ENCODE data around the gene SPOP. TPM values are rescaled to one million over a fixed set of nuclear protein-coding genes. Genes with fewer than 3 reads are reported as not detected.

The SPOP gene
- total RNA-seq, 2 donors from 2014 or later, result 60.5 to 69.5 TPM

DNA sequence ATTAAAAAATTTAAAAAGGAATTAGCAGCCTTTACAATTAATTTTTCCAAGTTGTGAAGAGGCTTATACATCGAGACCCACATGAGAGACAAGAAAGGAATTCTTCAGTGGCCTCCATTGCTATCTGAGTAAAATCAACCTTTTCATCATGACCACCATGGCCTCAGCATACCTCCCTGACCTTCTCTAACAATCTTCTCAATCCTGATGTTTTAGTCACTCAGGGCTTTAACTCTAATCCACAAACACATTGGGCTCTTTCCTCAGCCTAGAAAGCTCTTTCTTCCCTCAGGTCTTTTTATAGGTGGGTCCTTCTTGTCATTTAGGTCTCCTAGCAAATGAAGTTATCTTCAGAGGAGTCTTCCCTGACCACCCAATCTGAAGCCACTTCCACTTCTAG, 46.4 kb downstream of the SPOP start:
- intact Hi-C loops (cut with DNase I), result no loop called here
- DNase-seq, result no peak
- ATAC-seq, result no peak

- DNase-seq (no peak), ATAC-seq (no peak)
- intact Hi-C loops (cut with DNase I), result no loop called here
Measured at GRCh38 chr17:49630113-49630900, 47.6 kb downstream of the SPOP start.

DNA sequence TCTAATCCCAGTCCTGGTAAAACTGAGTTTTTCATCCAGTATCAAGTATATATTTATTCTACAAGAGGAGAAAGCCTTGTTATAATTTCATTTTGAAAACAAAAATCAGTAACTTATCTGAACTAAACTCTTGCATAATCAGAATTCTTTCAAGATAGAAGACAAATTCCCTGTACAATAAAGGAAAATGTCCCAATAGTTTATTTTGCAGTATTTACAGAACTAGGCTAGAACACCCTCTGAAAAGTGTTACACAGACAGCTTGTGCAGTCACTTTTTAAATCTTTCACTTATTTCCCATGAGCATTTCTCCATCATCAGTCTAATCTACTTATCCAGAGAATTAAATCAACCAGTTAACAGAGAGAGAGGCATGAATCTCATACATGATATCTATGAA, 48.5 kb downstream of the SPOP start:
- intact Hi-C loops (cut with DNase I), result no loop called here
- DNase-seq, result no peak
- no peak for ATAC-seq

- intact Hi-C loops (cut with DNase I), result no loop called here
- peak in 1 of 2 donors; percentile 60 for ATAC-seq
Measured at GRCh38 chr17:49624896-49625295, 53.0 kb downstream of the SPOP start.

GRCh38 chr17:49621946-49622529, 55.9 kb downstream of the SPOP start:
- no peak for ATAC-seq
- intact Hi-C loops (cut with DNase I), result no loop called here

More at GRCh38 chr17:49624896-49625295, 53.0 kb downstream of the SPOP start:
- no peak for DNase-seq

DNA sequence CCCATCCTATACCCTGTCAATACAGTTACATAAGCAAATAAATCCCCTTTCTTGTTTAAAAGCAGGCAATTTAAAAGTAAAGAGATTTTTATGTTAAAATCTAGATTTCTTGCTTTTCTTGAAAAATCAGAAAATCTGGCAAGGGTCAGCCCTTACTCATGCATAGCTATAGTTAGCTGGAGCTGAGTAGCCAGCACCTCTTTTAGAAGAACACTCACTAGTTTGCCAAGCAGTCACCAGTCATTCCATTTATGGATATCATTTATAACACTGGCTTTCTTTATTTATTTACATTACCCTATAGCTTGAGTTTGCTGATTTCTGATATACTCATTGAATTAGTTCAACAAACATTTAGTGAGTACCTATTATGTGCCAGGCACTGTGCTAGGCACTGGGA, 56.5 kb downstream of the SPOP start:
- no peak for ATAC-seq
- intact Hi-C loops (cut with DNase I), result no loop called here
- no peak for DNase-seq

More at GRCh38 chr17:49621946-49622529, 55.9 kb downstream of the SPOP start:
- no peak for DNase-seq

DNA sequence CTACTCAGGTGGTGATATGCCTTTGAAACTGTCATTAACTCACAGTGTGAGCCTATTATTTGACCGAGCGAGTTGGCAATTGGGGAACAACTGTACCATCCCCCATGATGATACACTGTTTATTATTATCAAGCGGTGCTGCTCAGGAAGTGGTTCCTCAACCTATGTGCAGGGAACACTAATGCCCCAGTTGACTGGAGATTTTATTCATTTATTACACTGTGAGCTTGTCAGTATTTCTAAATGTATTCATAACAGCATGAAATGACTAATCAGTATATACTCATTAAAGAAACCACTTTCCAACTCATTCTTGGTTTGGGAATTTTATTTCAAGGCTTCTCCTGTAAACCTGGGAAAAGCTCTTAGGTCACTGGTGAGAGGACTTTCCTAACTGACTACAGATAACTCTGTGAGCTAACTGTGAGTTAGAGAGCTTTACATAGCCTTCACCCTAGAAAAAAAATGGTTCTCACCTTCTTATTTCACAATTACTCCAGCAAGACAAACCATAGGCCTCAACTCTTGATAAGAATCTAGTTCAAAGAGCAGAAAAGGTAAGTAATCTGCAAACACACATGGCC, 59.8 kb downstream of the SPOP start:
- intact Hi-C loops (cut with DNase I), result loop anchor here (5.0 to 10.0 kb wide), 2 partner anchors 41 to 47 kb away; partner anchors contain the start of gene NXPH3 (in 1 of the 2)
- ATAC-seq (peak in 1 of 2 donors; percentile 4), DNase-seq (no peak)

- intact Hi-C loops (cut with DNase I), result loop anchor here (5.0 to 10.0 kb wide), 2 partner anchors 39 to 48 kb away; partner anchors contain the start of gene NXPH3 (in 1 of the 2)
- DNase-seq (peak; percentile 78), ATAC-seq (peak; percentile 90 to 94)
Measured at GRCh38 chr17:49616601-49617131, 61.2 kb downstream of the SPOP start.

DNA sequence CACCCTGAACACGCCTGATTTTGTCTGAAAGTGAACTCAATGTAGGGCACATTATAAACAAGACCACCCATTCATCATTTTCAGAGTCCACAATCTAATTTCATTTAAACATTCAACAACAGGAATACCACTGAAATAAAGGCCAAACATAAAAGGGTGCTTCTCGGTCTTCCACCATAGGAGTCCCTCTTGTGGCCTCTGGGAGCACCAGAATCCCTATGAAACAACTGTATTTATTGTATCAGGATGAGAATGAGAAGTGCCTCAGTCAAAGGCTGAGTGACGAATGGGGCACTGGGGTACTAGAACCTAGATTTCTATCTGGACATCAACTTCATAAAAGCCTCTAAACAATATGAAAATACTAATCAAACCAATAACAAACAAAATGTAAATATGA, 61.8 kb downstream of the SPOP start:
- ATAC-seq, result peak in 1 of 2 donors; percentile 12
- intact Hi-C loops (cut with DNase I), result loop anchor here (5.0 to 10.0 kb wide), 2 partner anchors 39 to 49 kb away; partner anchors contain the start of gene NXPH3 (in 1 of the 2)
- DNase-seq, result no peak

DNA sequence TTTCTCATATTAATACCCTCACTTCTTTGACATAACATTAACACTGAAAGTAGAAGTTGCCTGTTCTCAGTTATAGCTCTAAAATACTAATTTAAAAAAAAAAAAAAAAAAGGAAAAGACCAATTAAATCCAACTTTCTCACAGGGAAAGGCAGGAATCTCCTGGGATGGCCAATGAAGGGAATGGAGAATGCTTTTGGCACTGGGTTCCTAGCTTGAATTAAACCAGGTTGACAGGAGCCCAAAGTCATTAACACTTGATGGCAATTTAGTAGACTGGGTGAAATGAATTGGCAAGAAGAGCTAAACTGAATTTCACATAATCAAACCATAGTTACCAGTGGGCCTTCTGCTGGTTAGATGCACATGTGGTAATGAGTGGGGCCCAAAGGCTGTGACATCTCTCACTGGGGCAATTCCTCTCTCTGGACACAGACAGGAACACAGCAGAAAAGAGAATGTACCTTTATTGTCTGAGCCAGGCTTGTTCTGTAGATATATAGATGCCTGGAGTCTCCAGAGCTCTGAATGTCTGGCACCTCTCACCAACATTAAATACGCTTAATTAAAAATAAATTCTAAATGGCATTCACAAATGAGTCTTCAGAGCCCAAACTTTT, 64.6 kb downstream of the SPOP start:
- intact Hi-C loops (cut with DNase I), result loop anchor here in 1 of 2 donors (10.0 kb wide), 1 partner anchor 52 kb away; no protein-coding TSS in a partner anchor
- ATAC-seq (no peak), DNase-seq (no peak)

GRCh38 chr17:49612726-49613125, 65.2 kb downstream of the SPOP start:
- ATAC-seq, result no peak
- no peak for DNase-seq
- intact Hi-C loops (cut with DNase I), result loop anchor here in 1 of 2 donors (10.0 kb wide), 1 partner anchor 52 kb away; no protein-coding TSS in a partner anchor

DNA sequence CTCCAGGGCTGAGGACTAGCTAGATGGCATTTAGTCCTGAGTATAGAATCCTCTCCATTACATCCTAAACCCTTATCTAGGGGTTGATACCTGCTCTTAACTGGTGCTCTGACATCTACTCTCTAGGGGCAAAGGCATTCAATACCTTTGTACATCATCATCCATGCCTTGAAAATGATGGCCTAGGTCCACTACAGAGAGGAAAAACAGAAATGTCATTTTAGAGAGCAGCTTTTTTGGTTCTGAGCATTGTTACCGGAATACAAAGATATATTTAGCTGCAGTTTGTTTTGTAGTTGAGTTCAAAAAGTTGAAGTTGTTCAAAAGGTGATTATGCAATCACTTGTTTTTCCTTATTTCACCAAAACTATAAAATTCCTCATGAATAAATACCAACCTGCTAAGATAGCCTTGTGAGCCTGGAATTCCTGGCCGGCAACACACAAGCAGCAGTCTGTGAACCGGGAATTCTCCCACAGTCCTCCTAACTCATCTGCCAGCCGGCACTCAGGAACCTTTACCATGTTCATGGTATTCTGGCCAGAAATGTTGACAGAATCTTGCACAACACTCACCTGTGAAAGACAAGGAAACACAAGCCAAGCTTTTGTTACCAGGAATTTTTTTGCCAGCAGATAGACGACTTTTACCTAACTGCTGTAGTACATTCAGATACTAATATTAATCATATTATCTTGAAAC, 66.9 kb downstream of the SPOP start:
- intact Hi-C loops (cut with DNase I), result loop anchor here in 1 of 2 donors (10.0 kb wide), 1 partner anchor 54 kb away; no protein-coding TSS in a partner anchor
- peak in 1 of 2 donors; percentile 43 for ATAC-seq
- DNase-seq, result no peak

- intact Hi-C loops (cut with DNase I), result no loop called here
- ATAC-seq, result peak in 1 of 2 donors; percentile 51
- no peak for DNase-seq
Measured at GRCh38 chr17:49604314-49604869, 73.5 kb downstream of the SPOP start.

DNA sequence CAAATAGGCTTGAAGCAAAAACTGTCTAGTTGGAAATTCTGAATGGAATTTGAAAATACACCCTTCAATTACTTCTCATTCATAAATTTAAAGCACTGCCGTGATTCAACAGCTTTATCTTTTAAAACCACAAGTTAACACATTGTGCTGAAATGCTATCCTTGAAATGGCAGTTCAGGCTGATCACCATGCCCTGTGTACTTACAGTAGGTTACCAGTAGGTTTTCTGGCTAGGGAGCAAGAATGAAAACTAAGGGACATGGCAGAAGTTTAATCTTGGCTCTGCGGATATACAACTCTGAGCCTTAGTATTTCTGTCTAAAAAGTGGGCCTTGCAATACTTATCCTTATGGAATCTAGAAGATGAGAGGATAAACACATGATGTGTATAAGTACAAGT, 74.2 kb downstream of the SPOP start:
- ATAC-seq (peak; percentile 34 to 45), DNase-seq (no peak)
- intact Hi-C loops (cut with DNase I), result no loop called here

DNA sequence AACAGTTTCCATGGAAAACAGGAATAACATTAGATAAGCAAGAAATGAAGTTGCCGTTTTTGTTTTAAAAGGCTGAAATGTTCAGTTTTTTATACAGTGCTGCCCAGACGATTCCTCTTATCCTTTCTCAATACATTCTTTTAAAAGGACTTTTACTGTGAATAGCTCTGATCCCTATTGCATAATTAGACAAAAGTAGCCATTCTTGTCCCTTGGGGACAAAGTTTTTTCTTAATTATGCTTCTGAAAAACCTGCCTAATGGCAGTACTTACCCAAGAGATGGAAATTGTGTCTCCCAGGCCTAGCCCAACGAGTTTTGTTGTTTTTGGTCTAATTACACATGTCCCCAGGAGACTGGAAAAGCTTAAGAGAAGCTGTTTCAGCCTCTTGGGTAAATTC, 74.7 kb downstream of the SPOP start:
- ATAC-seq (peak; percentile 49 to 82), DNase-seq (no peak)
- intact Hi-C loops (cut with DNase I), result no loop called here

- intact Hi-C loops (cut with DNase I), result no loop called here
- peak; percentile 35 to 38 for ATAC-seq
- no peak for DNase-seq
Measured at GRCh38 chr17:49602783-49603182, 75.1 kb downstream of the SPOP start.

DNA sequence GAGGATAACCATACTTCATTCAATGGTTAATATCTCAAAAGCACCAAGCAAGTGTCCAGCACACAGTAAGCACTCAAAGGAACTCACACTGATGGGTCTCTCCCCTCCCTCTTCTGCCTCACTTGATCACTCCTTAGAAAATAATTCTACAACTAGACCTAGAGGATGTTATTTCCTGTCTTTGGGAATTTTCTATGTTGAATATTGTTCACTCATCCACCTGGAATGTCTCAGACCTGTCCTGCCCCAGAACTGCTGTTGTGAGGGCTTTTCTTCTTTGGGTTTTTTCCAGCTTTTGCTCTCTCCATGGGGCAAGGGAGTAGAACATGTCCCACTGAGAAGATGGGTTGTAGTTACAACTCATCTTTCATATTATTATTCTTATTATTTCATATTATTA, 76.9 kb downstream of the SPOP start:
- ATAC-seq, result no peak
- no peak for DNase-seq
- intact Hi-C loops (cut with DNase I), result no loop called here

DNA sequence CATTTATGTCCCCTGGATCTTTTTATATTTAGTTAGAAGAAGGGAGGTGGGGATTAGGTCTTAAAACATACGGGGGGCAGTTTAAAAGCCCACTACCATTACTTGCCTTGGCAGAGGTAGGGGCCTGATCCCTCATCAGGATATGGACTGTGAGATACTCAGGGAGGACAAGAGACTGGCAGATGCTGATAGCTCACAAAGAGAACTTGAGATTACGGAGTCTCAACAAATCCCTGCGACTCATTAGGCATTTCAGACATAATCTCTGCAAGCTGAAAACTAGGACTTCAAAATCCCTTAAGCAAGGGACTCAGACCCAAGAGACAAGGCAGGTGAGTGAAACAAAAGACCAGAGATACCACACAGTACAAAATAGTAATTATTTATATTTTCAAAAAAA, 79.0 kb downstream of the SPOP start:
- no peak for ATAC-seq
- intact Hi-C loops (cut with DNase I), result no loop called here
- DNase-seq, result no peak
